Esophagus squamous epithelium (tissue), 4 donors: ENCODE results near the gene SEBOX.

Experiments used
- POLR2A ChIP-seq, 4 donors: fragments of 450-650 bp; IDR thresholded peaks; one replicate each; pipeline ENCODE4 v1.6.1; 2017; ENCODE audit warnings: antibody characterized with exemption in 4 of 4, mild to moderate bottlenecking in 4 of 4, moderate library complexity in 3 of 4
- TF ChIP-seq, protein P1 (sequence below), 6 experiments: fragments of 450-650 bp in 4 of 6; fragments of 200-600 bp in 2 of 6; sonication (generic) in 2 of 6; IDR thresholded peaks; one replicate each; pipeline ENCODE4 v1.5.1; 2016 to 2019; ENCODE audit warnings: antibody characterized with exemption in 6 of 6, mild to moderate bottlenecking in 4 of 6, moderate library complexity in 4 of 6

DNA sequence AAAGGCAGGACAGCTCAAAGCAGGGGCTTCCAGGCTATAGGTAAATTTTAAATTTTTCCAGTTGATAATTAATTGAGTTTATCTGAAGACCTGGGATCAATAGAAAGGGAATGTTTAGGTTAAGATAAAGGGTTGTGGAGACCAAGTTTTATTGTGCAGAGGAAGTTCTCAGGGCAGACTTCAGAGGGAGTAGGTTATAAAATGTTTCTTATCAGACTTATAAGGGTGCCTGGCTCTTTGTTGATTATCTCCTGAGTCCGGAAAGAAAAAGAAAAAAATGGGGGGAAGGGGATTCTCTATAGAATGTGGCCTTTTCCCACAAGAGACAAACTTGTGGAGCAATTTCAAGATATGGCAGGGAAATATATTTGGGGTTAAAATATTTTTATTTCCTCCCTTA is 25.1 kb upstream of the SEBOX start:
- TF ChIP-seq, protein P1, sequence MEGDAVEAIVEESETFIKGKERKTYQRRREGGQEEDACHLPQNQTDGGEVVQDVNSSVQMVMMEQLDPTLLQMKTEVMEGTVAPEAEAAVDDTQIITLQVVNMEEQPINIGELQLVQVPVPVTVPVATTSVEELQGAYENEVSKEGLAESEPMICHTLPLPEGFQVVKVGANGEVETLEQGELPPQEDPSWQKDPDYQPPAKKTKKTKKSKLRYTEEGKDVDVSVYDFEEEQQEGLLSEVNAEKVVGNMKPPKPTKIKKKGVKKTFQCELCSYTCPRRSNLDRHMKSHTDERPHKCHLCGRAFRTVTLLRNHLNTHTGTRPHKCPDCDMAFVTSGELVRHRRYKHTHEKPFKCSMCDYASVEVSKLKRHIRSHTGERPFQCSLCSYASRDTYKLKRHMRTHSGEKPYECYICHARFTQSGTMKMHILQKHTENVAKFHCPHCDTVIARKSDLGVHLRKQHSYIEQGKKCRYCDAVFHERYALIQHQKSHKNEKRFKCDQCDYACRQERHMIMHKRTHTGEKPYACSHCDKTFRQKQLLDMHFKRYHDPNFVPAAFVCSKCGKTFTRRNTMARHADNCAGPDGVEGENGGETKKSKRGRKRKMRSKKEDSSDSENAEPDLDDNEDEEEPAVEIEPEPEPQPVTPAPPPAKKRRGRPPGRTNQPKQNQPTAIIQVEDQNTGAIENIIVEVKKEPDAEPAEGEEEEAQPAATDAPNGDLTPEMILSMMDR (IDR thresholded peaks at IDR 0.05), result no peak
- no peak for TF ChIP-seq POLR2A (IDR thresholded peaks at IDR 0.05)
